ENCODE measurements around the gene SHROOM3.

DNA sequence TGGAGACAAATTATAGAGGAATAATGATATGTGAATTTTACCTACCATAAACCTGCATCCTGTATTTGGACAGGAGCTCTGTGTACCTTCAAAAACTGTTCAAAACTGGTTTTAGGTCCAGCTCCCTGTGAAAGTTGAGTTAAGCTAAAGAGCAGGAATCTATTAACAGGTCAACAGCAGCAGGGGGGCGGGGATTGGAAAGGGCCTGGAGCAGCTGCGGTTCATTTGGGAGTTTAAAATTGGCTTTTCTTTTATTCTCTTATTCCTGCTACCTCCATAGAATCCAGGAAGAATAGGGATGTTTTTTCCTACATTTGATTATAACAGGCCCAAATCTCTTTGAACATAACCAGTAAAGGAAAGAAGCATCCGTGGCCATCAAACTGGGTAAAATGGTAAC, 23.8 kb downstream of the SHROOM3 start:
- TF ChIP-seq GATA2 (IDR thresholded peaks at IDR 0.05; ENCODE audit: low read depth, low read length) (no peak), GATA3 (IDR thresholded peaks at IDR 0.05; ENCODE audit: low read depth, low read length) (no peak)

Measured in SH-SY5Y (cell line).